GM12878 (cell line): Measurements from ENCODE around the gene SLC23A2. TPM values are rescaled to one million over a fixed set of nuclear protein-coding genes. Genes with fewer than 3 reads are reported as not detected.

ENCODE experiments used
- ESRRA ChIP-seq: IDR thresholded peaks from 2 replicates; pipeline ENCODE4 v1.6.1; 2012; ENCODE audit warnings: mild to moderate bottlenecking, low read length, improper control_type of control experiment
- PAX5 ChIP-seq: IDR thresholded peaks from 2 replicates; pipeline ENCODE4 v1.6.1; 2011; ENCODE audit warnings: low read depth, low read length, borderline replicate concordance
- RAD21 ChIP-seq: IDR thresholded peaks from 2 replicates; pipeline ENCODE4 v1.6.1; 2011; ENCODE audit warnings: mild to moderate bottlenecking, low read depth, low read length, moderate library complexity; ENCODE audit not compliant: insufficient read depth
- SP1 ChIP-seq: IDR thresholded peaks from one replicate; pipeline ENCODE4 v1.6.1; 2011; ENCODE audit warnings: low read depth, low read length
- STAT1 ChIP-seq: fragments of 450-650 bp; conservative IDR thresholded peaks from 2 replicates; pipeline ENCODE4 v1.6.1; 2014; ENCODE audit warnings: antibody characterized with exemption, mild to moderate bottlenecking
- polyA plus RNA-seq, 11 experiments: library from polyadenylated mRNA; depleted of rRNA in 4 of 11; unstranded in 6 of 11; stranded (reverse) in 5 of 11; fragments of >200 nt; fragmentation: Nextera tagmentation in 4 of 11; fragmentation: Illumina TruSeq in 1 of 11; extraction: Ambion mirVana in 4 of 11; extraction: Trizol in 1 of 11; gene quantifications; 1 replicate in 1 of 11; 2 replicates in 10 of 11; pipeline versions ENCODE4 v1.2.1 to v1.2.3, GENCODE V29; 2011 to 2016; ENCODE audit warnings: inconsistent platforms in 2 of 11, missing spikeins in 2 of 11, low read depth in 1 of 11
- total RNA-seq, 4 experiments: library from RNA; depleted of rRNA in 3 of 4; stranded (reverse); fragments of >200 nt in 3 of 4; fragmentation: Illumina TruSeq in 1 of 4; extraction: Trizol in 1 of 4; gene quantifications; 2 replicates each; pipeline versions ENCODE4 v1.2.1 to v1.2.3, GENCODE V29; 2013 to 2021
- TF ChIP-seq, protein P1 (sequence below): IDR thresholded peaks from 2 replicates; pipeline ENCODE4 v1.6.1; 2012; ENCODE audit warnings: improper control_type of control experiment, low read depth, low read length; ENCODE audit not compliant: insufficient replicate concordance
- TF ChIP-seq, protein P2 (sequence below): fragments of 450-650 bp; IDR thresholded peaks from 2 replicates; pipeline ENCODE4 v1.6.1; 2017; ENCODE audit warnings: mild to moderate bottlenecking, low read depth, inconsistent platforms; ENCODE audit not compliant: poor library complexity, severe bottlenecking

Gene SLC23A2
- total and polyA plus RNA-seq, 10 of the 15 experiments (the other 5 are each of a cell fraction or from before 2014, with no cell fraction given) = 4.4 to 56.1 (median 35.5) TPM

DNA sequence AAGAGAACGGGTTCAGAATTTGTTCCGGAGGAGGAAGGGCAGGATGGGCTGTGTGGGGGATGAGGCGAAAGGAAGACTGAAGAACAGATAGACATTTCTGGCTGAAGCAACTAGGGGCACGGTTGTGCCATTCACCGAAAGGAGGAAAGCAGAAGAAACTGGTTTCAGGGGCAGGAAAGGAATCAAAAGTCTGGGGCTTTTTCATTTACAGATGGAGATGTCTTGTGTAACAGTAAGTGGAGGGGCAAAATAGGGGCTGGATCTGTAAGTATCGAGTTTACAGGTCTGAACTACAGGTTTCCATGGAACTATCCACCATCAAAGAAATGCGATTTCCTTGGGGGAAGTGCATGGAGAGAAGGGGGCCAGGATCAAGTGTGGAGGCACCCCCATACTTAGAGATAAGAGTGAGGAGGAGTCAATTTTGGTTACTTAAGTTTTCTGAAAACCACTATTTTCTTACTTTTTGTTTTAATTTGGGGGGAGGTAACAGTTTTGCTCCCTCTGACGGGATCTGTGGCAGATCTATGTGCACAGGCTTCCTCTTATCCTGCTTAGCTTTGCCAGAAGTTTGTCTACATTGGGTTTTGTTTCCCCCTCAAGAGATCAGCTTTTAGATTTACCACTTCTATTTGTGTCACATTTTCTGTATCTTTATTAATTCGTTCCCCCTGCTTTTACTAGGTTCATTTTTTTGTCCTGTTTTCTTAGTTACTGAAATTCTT is 120.1 kb downstream of the SLC23A2 start (continued):
- TF ChIP-seq, protein P1, sequence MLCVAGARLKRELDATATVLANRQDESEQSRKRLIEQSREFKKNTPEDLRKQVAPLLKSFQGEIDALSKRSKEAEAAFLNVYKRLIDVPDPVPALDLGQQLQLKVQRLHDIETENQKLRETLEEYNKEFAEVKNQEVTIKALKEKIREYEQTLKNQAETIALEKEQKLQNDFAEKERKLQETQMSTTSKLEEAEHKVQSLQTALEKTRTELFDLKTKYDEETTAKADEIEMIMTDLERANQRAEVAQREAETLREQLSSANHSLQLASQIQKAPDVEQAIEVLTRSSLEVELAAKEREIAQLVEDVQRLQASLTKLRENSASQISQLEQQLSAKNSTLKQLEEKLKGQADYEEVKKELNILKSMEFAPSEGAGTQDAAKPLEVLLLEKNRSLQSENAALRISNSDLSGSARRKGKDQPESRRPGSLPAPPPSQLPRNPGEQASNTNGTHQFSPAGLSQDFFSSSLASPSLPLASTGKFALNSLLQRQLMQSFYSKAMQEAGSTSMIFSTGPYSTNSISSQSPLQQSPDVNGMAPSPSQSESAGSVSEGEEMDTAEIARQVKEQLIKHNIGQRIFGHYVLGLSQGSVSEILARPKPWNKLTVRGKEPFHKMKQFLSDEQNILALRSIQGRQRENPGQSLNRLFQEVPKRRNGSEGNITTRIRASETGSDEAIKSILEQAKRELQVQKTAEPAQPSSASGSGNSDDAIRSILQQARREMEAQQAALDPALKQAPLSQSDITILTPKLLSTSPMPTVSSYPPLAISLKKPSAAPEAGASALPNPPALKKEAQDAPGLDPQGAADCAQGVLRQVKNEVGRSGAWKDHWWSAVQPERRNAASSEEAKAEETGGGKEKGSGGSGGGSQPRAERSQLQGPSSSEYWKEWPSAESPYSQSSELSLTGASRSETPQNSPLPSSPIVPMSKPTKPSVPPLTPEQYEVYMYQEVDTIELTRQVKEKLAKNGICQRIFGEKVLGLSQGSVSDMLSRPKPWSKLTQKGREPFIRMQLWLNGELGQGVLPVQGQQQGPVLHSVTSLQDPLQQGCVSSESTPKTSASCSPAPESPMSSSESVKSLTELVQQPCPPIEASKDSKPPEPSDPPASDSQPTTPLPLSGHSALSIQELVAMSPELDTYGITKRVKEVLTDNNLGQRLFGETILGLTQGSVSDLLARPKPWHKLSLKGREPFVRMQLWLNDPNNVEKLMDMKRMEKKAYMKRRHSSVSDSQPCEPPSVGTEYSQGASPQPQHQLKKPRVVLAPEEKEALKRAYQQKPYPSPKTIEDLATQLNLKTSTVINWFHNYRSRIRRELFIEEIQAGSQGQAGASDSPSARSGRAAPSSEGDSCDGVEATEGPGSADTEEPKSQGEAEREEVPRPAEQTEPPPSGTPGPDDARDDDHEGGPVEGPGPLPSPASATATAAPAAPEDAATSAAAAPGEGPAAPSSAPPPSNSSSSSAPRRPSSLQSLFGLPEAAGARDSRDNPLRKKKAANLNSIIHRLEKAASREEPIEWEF = no peak
- TF ChIP-seq STAT1 (no peak), PAX5 (no peak), ESRRA (no peak), SP1 (no peak), RAD21 (no peak)
- TF ChIP-seq, protein P2, sequence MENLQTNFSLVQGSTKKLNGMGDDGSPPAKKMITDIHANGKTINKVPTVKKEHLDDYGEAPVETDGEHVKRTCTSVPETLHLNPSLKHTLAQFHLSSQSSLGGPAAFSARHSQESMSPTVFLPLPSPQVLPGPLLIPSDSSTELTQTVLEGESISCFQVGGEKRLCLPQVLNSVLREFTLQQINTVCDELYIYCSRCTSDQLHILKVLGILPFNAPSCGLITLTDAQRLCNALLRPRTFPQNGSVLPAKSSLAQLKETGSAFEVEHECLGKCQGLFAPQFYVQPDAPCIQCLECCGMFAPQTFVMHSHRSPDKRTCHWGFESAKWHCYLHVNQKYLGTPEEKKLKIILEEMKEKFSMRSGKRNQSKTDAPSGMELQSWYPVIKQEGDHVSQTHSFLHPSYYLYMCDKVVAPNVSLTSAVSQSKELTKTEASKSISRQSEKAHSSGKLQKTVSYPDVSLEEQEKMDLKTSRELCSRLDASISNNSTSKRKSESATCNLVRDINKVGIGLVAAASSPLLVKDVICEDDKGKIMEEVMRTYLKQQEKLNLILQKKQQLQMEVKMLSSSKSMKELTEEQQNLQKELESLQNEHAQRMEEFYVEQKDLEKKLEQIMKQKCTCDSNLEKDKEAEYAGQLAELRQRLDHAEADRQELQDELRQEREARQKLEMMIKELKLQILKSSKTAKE = no peak
